HL-60/S4 treated with retinoic acid at 250 ng/mL for 4 days and 3 days (cell line): Measurements from ENCODE around the gene DUSP7.

Experiments
- in situ Hi-C: fragments of 300-500 bp; cut with MboI; formaldehyde crosslinking; loops from 2 replicates; pipeline ENCODE4 v1.7.0; 2022; ENCODE audit warnings: low sequenced_read_pairs

DUSP7 gene

DNA sequence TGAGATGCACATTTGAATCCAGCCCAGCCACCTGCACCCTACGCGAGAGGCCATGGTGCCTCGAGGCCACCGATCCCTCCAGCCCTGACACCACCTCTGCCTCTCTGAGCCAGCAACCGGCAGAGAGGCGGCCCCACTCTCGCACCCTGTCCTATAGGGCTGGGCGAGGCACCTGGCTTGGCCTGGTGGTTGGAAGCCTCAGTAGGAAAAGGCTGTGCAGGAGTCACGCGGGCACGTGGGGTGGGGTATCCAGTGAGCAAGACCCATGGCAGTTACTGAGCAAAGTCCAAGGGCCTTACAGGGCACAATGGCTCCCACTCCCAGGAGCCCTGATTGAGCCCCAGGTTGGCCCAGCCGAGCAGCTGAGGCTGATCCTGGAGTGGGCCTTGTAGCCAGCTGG, 12.4 kb upstream of the DUSP7 start:
- in situ Hi-C loops: no loop called here

GRCh38 chr3:52068055-52068571, 11.7 kb upstream of the DUSP7 start:
- in situ Hi-C loops: no loop called here

GRCh38 chr3:52067526-52067925, 11.2 kb upstream of the DUSP7 start:
- in situ Hi-C loops: no loop called here

DNA sequence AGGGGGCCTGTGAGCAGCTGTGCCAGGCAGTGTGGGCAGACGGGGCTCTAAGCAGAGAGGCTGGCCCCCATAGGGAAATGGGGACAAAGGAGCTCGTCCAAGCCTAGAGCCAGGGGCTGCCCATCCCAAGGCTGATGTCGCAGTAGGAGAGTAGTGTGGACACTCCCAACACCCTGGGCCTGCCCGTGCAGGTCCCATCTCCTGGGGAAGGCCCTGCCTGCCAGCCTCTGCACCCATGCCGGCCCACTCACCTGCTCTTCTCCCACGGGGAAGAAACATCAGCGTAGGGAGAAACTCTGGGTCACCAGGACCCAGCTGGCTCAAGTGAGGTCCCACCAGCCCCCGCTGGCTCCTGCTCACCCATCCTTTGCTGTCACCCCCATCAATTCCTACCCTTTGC, 10.7 kb upstream of the DUSP7 start:
- in situ Hi-C loops: no loop called here

DNA sequence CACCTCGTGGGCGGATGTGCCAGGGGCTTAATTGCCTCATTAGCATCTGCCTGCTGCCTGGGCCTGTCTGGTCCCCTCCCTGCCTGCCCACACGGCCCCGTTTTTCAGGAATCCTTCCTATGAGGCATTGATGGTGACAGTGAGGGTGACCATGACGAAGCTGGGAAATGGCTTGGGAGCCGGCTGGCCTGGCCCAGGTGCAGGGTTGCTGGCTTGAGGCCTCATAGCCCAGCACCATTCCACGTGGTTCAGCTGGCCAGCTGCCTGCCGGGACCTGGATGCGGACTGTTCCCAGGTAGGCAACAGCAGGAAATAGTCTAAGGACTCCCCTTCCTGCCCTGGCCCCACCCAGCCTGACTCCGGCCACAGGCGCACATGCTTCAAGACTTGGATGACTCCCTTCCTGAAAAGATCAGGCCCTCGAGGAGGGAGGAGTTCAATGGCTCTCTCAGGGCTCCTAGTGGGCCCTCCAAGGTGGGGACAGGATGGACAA, 8.9 kb upstream of the DUSP7 start:
- in situ Hi-C loops: no loop called here

GRCh38 chr3:52064561-52064960, 8.2 kb upstream of the DUSP7 start:
- in situ Hi-C loops: no loop called here

- in situ Hi-C loops: no loop called here
Measured at GRCh38 chr3:52063026-52063723, 6.8 kb upstream of the DUSP7 start.

GRCh38 chr3:52062505-52062904, 6.1 kb upstream of the DUSP7 start:
- in situ Hi-C loops: no loop called here

- in situ Hi-C loops: no loop called here
Measured at GRCh38 chr3:52061121-52061910, 4.9 kb upstream of the DUSP7 start.

- in situ Hi-C loops: no loop called here
Measured at GRCh38 chr3:52059781-52060180, 3.4 kb upstream of the DUSP7 start.

DNA sequence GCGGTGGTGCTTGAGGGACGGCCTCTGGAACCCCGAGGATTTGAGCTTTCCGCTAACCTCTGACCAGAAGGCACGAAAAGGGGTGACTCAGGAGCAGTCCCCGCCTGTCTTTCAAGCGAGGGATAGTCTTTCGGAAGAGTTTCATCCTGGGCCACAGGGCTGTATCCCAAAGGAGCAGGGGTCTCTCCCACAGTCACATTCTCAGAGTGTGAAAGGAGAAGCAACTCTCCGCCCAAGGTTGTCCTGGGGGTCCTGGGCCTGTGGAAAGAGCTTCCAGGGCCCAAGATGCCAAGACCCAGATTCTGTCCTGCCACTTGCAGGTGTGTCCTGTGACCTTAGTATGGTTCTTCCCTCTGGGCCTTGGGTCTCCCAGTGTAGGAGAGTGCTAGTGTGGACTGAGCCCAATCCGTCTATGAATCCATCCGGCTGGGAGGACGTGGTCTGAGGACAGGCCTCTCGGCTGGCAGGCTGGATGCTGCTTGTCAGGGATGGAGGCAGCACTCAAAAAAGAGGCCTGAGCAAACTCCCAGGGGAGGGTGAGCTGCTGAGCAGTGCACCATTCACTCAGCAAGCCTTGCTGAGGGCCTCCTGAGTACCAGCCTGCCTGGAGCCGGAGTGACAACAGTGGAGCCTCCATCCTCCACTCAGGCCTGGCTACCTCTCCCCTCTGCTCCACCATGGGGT, 1.6 kb upstream of the DUSP7 start:
- in situ Hi-C loops: no loop called here

DNA sequence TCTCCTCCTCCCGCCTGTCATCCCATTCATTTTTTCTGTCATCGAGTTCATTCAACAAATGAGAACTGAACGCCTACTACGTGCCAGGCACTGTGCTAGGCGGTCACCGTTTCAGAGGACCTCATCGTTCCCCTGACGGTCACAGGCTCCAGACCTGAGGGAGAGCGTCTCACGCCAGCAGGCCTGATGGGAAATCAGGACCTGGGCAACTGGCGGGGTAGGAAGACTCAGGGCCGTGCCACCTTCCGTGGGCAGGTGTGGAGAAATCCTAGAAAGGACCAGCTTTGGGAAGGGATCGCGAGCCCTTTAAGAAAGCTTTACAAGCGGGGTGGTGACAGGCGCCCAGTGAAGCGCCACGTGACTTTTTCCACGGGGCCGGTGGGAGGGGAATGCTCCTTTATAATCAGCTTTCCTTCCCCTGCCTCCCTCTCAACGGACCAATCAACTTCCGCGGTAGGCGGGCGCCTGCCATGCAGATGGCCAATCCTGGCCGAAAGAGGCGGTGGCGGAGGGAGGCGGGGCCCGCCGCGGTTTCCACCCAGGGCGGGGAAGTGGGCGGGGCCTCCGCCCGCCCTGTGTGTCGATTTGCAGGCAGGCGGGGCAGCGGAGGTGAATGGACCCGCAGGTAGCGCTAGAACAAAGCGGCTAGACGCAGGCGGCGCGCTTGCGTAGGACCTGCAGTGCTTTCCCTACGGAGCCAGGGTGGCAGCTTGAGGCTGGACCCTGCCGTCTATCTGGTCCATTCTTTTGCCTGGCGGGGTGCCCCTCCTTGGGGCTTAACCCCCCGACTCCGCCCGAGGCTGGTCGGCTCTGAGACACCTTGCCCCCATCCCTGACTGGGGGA, 819 bp upstream of the DUSP7 start:
- in situ Hi-C loops: no loop called here

GRCh38 chr3:52055537-52056351, 627 bp downstream of the DUSP7 start:
- in situ Hi-C loops: no loop called here

- in situ Hi-C loops: no loop called here
Measured at GRCh38 chr3:52054661-52055511, 1.5 kb downstream of the DUSP7 start.

- in situ Hi-C loops: no loop called here
Measured at GRCh38 chr3:52053307-52054304, 2.8 kb downstream of the DUSP7 start.

- in situ Hi-C loops: no loop called here
Measured at GRCh38 chr3:52052831-52053306, 3.5 kb downstream of the DUSP7 start.

- in situ Hi-C loops: no loop called here
Measured at GRCh38 chr3:52051444-52051843, 4.9 kb downstream of the DUSP7 start.
